D341Med (cell line): ENCODE measurements around the gene ADAM17.
A peak's percentile ranks its signal among the peaks of the same experiment; 100 is the strongest.
"Not testable (repeated sequence)": the region's sequence is repeated elsewhere in the genome, so short reads cannot be mapped to it uniquely, and the experiment has no call there.

Source experiments
- DNase-seq: peaks from one replicate; pipeline ENCODE4 v3.0.0; 2012; ENCODE audit warnings: low spot score

Gene ADAM17

DNA sequence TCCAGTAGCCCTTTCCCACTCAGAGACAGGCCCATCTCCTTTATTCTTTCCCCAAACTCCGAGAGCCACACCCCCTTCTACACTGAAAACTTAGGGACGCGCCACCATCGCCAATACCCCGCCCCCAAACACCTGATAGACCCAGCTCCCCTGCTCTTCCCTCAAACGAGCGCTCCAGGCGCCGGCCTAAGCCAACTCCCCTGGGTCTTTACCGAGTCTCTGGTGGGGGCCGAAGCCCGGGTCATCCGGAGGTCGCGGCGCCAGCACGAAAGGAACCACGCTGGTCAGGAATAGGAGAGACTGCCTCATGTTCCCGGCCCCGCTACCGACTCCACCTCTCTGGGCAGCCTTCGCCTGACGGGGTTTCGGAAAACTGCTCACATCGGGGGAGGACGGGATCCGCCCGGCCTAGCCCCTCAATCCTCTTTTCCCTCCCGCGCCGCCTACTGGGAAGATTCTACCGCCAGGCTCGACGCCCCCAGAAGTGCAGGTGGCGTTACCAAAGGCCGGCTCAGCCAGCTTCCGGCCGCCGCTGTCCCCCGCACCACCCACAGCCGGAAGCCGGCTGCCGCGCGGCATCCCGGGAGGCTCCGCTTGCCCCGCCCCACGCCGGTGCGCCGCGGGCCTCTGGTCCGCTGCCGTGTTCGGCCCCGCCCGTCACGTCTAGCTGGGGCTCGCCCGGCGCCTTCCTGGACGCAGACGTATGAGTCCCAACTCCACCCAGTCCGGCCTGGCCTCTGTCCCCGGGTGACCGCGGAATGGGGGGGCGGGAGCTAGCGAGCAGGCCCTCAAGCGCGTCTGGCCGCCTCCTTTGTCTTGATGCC, at the start of gene ADAM17:
ADAM17 (minus strand) TSS at position 534 of the 824 bp plus-strand sequence; CDS start at position 309, 225 bp downstream.
- peak; percentile 94 for DNase-seq

DNA sequence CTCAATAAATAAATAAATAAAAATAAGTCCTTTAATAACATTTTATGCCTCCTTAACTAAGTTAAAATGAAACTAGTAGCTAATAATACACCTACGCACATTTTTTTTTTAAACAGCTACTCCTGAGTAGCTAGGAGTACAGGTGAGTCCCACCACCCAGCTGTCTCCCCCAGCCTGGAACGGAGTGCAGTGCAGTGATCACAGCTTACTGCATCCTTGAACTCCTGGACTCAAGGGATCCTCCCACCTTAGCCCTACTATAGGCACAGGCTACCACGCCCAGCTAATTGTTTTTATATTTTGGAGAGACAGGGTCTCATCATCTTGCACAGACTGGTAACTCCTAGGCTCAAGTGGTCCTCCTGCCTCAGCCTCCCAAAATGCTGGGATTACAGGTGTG, 46.8 kb upstream of the ADAM17 start:
- DNase-seq, result no peak

DNA sequence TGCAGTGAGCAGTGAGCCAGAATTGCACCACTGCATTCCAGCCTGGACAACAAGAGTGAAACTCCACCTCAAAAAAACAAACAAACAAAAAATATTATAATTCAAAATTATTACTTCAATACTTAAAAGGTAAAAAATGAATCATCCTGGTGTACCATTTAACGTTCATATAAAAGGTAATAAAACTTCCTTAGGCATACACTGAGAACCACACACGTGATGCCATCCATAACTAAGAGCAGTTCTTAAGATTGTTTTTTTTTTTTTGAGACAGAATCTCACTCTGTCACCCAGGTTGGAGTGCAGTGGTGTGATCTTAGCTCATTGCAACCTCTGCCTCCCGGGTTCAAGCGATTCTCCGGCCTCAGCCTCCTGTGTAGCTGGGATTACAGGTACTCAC, 45.8 kb upstream of the ADAM17 start:
- DNase-seq, result no peak

DNA sequence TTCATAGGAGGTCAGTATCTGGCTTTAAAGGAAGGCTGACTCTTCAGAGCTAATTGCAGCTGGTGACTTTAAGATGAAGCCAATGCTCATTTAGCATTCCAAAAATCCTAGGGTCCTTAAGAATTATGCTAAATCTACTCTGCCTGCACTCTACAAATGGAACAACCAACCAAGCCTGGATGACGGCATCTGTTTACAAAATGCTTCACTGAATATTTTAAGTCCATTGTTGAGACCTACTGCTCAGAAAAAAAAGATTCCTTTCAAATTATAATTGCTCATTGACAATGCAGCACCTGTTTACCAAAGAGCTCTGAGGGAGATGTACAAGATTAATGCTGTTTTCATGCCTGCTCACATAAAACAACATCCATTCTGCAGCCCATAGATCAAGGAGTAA, 43.8 kb upstream of the ADAM17 start:
- no peak for DNase-seq

DNA sequence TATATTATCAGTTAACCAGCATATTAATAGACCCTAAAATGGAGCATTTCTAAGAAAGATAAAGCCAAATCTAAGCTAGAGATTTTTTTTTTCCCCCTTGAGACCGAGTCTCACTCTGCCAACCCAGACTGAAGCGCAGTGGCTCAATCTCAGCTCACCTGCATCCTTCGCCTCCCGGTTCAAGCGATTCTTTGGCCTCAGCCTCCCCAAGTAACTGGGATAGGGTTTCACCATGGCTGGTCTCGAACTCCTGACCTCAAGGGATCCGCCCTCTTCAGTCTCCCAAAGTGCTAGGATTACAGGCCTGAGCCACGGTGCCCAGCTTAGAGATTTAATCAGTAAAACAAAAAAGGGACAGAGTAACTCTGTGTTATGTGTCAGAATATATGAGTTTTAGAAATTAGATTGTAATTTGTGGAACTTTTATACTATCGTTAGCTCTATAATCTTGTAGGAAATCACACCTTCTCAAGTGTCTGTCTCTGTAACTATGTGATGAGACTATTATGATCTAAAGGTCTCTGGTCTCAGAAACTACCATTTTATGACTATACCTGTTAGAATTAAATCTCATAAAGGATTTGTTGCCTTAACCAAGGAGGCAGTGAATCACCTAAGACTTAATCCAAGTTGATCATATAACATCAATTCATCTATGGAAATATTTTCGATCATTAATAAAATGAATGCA, 41.1 kb upstream of the ADAM17 start:
- no peak for DNase-seq

DNA sequence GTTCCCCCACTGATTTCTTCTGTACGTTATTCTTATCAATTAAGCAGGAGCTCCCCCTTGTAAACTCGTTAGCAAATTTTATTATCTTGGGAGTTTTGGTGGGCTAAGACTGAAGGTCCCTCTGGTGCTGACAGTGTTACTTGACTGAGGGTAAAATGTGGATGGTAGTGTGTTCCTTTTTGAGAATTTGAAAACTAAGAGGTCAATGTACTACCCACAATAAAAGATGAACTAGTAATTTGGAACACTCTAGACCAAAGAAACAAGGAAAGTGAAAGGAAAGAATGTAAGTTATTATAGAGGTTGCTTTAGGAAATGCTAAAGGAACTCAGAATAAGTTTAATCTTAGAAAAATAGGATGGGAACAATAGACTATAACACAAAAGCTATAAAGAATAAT, 40.1 kb upstream of the ADAM17 start:
- DNase-seq, result no peak

DNA sequence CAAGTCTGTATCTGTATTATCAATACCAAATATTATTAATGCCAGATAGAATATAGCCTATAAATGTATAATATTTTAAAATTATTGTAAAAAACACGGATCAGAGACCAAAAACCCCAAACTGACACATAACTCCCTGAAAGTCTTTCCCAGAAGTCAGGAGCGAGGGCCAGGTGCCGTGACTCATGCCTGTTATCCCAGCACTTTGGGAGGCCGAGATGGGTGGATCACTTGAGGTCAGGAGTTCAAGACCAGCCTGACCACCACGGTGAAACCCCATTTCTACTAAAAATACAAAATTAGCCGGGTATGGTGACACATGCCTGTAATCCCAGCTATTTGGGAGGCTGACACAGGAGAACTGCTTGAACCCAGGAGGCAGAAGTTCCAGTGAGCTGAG, 39.6 kb upstream of the ADAM17 start:
- not testable (repeated sequence) for DNase-seq

DNA sequence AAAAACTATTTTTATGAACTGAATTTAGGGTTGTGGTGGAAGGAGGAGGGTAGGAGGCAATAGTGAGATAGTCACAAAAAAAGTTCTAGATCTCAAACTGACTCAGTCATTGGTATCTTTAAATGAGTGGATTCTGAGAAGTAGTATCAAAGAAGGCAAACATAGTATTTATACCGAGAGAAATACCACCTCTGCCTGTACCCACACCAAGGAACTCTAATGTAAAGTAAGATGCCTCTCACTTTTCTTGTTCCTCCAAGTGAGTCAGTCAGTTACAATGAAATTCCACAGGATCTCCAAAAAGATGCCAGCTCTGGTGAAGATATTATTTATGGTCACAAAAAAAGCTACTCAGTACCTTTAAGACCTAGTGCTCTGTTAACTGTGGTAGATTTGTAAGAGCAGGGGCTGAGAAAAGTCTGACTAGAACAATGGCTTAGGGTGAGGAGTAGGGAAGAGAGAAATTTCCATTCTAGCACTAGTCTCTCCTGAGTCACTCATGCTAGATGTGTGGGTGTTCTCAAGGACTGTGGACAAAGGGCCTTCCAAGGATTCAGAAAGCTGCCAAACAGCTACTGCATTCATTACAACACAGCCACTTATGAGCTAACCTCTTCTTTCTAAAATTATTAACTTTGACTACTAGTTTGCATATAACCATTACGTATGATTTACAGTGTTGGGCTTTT, 38.9 kb upstream of the ADAM17 start:
- DNase-seq, result no peak

DNA sequence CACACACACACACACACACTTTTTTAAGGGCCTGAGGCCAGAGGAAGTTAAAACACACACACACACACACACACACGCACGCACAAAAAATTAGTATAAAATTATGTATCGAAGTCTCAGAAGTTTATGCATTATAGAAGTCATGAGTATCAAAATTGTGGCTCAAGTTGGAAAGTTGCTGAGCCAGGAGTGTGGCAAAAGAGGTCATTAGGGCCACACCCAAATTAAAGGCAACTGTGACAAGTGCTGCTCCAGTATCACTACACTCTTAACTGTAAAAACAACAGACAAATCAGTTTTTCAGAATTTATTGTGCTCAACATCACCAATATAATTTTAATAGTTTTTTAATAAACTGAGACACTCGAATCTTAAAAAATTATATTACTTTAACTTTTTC, 38.3 kb upstream of the ADAM17 start:
- DNase-seq, result no peak

DNA sequence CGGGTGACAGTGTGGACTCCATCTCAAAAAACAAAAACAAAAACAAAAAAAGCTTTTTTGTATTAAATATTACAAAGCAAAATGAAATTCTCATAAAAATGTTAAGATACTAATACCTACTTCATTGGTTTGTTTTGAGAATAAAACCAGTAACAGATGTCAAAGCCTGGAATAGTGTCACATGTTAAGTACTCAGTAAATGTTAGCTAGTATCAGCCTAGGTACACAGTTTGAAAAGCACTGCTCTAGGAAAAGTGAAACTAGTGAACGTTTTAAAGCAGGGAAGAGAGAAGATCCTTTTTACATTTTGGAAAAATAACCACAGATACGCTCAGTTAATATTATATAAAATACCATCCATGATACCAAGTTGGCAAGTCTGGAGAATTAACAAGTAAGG, 37.1 kb upstream of the ADAM17 start:
- no peak for DNase-seq

DNA sequence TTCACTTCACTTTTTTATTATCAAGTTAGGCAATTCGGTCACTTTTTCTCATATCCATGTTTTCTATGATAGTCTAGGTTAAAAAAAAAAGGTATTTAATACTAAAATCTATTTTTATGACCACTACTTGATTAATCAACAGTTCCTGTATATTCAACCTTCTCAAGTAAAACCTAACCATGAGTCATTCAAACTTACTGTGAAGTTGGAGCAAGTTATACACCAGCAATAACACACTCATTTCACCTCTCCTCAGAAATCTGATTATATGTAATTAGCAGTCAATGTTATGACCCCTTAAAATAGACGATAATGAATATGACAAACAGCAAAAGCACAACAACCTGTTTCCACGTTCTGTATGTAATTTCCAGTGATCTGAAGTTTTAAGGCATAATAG, 35.0 kb upstream of the ADAM17 start:
- no peak for DNase-seq

DNA sequence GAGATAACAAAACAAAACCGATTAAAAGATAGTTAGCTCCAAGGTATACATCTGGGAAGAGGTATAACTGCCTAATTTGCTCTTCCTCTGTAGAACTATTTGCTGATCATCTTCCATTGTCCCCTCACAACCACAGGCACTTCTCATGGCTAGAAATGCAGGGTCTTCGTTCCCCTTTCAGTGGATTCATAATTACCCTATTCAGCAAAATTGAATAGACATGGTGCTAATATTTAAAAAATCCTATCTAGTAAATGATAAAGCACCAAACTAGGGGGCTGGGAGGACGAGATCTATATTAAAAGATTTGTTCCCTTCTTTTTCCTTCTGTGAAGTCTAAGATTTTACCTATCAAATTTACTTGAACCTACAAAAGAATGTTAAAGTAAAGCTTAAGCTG, 30.8 kb upstream of the ADAM17 start:
- no peak for DNase-seq

DNA sequence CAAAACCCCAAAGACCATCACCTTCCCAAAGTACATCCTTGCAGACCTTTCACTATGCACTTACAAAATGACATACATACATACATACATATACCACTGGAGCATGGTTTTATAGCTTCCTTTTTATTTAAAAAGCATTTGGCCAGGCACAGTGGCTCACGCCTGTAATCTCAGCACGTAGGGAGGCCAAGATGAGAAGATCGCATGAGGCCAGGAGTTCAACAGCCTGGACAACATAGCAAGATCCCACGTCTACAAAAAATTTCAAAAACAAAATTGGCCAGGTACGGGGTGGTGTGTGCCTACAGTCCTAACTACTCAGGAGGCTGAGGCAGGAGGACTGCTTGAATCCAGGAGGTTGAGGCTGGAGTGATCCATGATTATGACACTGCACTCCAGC, 29.9 kb upstream of the ADAM17 start:
- DNase-seq, result no peak

DNA sequence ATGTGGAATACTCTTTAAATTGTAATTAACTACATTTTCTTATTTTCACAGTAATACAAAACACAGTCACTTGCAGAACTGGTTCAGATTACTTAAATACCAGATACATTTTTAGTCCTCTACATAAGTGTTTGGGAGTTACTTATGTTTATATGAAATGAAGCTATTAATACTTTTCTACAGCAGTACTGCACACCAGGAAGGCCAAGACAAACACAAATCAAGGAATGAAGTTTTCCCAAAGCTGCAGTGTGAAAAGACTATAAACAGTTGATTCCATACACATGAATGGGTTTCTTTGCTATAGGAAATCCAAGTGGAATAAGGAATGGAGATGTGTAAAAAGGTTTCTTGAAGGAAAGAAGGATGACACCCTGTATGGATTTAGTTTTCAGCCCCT, 29.3 kb upstream of the ADAM17 start:
- DNase-seq, result not testable (repeated sequence)

DNA sequence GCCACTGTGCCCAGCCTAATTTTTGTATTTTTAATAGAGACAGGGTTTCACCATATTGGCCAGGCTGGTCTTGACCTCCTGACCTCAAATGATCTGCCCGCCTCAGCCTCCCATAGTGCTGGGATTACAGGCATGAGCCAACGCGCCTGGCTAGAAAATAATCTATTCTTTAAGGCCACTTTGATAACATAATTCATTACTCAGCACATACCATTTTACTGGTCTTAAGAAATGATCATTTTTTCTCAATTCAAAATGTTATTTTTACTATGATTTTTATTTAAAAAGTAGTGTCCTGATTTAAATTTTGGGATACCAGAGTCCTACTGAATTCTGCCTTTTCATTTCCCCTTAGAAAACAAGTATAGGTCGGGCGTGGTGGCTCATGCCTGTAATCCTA, 27.0 kb upstream of the ADAM17 start:
- no peak for DNase-seq

DNA sequence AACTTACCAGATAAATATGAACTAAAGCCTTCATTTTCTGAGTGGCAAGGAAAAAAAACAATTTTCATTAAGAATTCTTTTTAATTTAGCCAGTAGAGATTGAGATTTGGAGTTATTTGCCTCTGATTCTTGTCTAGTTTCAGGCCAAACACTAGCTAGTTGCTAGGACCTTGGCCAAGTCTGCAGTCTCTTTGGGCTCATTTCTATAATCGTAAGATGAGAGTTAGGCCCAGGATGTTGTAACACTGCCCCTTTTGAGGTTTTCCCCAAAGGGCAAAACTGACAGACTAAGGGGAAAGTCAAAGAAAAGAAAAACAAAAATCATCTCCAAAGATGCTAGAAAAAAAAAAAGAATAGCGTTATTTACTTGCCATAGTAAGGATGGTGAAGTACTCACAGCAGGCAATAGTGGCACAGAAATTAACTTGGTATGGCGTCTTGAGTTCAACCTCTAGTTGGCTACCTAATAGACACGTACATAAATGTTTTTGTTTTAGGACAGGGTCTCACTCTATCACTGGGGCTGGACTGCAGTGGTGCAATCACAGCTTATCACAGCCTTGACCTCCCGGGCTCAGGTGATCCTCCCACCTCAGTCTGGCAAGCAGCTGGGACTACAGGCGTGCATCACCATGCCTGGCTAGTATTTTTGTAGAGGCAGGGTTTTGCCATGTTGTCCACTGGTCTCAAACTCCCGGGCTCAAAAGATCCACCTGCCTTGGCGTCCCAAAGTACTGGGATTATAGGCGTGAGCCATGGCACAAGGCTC, 23.0 kb upstream of the ADAM17 start:
- no peak for DNase-seq

DNA sequence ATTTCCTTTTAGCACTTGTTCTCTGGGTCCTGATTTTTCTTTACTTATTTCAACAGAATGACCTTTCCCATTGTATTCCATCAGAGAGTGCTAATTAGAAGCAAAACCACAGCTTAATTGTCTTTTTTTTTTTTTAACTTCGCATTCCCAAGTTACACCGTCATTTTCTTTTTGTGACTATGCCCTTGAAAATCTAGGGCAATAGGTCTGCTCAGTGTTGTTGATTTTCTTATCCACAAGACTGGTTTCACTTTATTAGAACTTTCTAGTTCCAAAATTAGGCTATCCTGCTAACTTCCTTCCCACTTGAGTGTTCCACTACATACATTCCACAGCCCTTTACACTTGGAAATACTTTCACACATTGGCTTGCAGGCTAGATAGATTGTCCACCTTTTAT, 18.7 kb upstream of the ADAM17 start:
- no peak for DNase-seq

DNA sequence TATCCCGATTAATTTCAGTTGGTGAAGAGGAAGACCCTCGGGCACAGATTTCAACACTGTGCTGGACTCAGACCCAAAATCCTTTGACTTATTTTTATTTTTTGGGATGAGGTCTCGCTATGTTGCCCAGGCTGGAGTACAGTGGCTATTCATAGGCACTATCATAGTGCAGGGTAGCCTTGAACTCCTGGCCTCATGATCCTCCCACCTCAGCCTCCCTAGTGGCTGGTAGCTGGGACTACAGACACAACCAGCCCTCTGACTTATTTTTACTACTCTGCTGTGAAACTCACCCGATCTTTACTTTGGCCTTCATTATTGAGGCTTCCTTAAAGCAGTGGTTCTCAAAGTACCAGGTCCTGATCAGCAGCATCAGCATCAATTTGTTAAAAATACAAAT, 18.2 kb upstream of the ADAM17 start:
- no peak for DNase-seq

DNA sequence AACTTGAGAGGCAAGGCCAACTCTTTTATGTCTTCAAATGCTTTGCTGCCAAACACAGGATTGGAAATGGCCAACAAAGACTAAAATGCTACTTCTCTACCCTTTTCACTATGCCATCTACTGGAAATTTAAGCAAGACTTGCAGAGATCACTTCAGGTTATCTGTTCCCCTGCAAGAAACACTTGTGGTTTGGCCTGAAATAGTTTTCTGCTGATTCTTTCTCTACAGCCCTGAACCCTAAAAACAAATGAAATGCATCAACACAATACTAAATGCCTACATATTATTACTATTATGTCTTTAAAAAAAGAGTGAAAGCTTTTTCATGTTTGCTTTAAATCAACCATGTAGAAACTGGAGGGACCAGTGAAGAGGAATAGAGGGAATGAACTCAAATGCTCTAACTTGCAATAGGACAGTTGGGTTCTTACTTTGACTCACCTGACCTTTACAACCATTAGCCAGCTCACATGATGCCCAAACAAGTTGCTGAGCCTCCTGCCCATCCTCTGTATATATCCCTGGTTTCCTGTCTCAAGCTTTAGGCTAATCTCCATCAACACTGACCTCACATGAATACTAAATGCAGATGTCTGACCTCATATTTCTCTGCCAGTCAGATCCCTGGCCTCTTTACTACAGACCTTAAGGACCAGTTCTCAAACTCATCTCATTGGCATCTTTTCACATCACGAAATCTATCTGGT, 17.5 kb upstream of the ADAM17 start:
- no peak for DNase-seq

DNA sequence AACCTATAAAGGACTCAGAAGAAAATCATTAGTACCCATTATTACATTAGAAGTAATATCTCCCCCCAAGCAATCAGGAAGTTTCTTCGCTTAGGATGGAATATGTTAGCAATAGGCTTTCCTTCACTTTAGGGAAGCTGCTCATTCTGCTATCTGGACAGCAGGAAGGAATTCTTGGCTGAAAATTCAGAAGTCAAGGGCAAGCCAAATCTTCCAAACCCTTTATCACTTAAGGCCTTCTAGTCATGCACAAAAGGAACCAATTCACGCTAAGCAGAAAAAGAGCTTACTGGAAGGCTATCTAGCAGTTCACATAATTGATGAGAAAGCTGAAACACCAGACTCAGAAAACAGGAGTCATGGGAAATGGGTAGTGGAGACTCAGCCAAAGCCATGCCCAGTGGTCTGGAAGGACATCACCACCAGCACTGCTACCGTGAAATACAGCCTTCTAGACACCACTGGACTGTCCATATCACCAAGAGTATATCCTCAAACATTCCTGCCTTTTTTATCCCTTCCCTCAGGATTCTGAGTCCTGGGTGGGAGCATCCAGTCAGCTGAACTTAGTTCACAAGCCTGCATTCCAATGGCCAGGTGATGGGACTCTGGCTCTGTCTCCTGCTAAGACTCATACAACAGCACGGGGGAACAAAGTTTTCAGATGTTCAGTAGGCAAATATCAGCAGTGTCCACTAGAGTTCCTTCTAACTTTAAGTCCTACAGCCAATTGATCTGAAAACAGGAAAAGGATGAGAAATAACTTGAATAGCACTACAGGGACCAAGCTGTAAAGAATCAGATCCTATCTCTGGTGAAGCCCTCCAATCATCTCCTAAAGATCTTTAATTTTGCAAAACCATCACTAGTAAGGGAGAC, 14.8 kb upstream of the ADAM17 start:
- DNase-seq, result no peak
